Endodermal cell (in vitro differentiated cells): ENCODE measurements around the gene MTHFD1L. TPM values are rescaled to one million over a fixed set of nuclear protein-coding genes. Genes with fewer than 3 reads are reported as not detected.

Experiments used
- DNase-seq: peaks from one replicate; pipeline ENCODE4 v3.0.0-alpha.2; 2017
- H3K27ac ChIP-seq: 2 replicates; pipeline ENCODE4 v1.5.1; 2013; ENCODE audit warnings: mild to moderate bottlenecking, low read depth, low read length, moderate library complexity
- H3K27me3 ChIP-seq: 2 replicates; pipeline ENCODE4 v1.6.1; 2013; ENCODE audit warnings: mild to moderate bottlenecking, low read length, moderate library complexity; ENCODE audit not compliant: insufficient read depth, control insufficient read depth, poor library complexity, severe bottlenecking
- H3K36me3 ChIP-seq: 2 replicates; pipeline ENCODE4 v1.7.0; 2013; ENCODE audit warnings: mild to moderate bottlenecking, low read length, moderate library complexity; ENCODE audit not compliant: control insufficient read depth, insufficient read depth
- H3K4me1 ChIP-seq: one replicate; pipeline ENCODE4 v1.7.0; 2013; ENCODE audit warnings: low read length; ENCODE audit not compliant: control insufficient read depth, insufficient read depth
- H3K4me3 ChIP-seq: 2 replicates; pipeline ENCODE4 v1.5.1; 2013; ENCODE audit warnings: mild to moderate bottlenecking, low read length, moderate library complexity
- H3K9ac ChIP-seq: 2 replicates; pipeline ENCODE4 v1.6.1; 2013; ENCODE audit warnings: mild to moderate bottlenecking, low read length, moderate library complexity; ENCODE audit not compliant: poor library complexity, severe bottlenecking; ENCODE audit errors: extremely low read depth
- H3K9me3 ChIP-seq: 2 replicates; pipeline ENCODE4 v1.6.1; 2013; ENCODE audit warnings: mild to moderate bottlenecking, low read length, moderate library complexity; ENCODE audit not compliant: control insufficient read depth
- H3K27ac Mint-ChIP-seq: 2 replicates; pipeline ENCODE4 v1.8.0; 2020; ENCODE audit warnings: mixed read lengths
- H3K27me3 Mint-ChIP-seq: 2 replicates; pipeline ENCODE4 v1.8.0; 2021; ENCODE audit warnings: mild to moderate bottlenecking, mixed read lengths; ENCODE audit not compliant: insufficient read depth
- H3K36me3 Mint-ChIP-seq: 2 replicates; pipeline ENCODE4 v1.8.0; 2020; ENCODE audit warnings: low read depth, mixed read lengths
- H3K4me1 Mint-ChIP-seq: 2 replicates; pipeline ENCODE4 v1.8.0; 2020; ENCODE audit warnings: mixed read lengths
- H3K4me3 Mint-ChIP-seq: 2 replicates; pipeline ENCODE4 v1.8.0; 2020; ENCODE audit warnings: mild to moderate bottlenecking, moderate library complexity, mixed read lengths
- H3K9me3 Mint-ChIP-seq: 2 replicates; pipeline ENCODE4 v1.8.0; 2020; ENCODE audit warnings: mild to moderate bottlenecking, mixed read lengths
- CTCF ChIP-seq: fragments of 200-600 bp; sonication (generic); conservative IDR thresholded peaks from 2 replicates; pipeline ENCODE4 v1.5.0; 2021; ENCODE audit warnings: antibody characterized with exemption, mild to moderate bottlenecking
- WGBS, 2 experiments: methylation state at CpG; one replicate each; pipeline versions ENCODE4 v1.1.5 to v1.1.7; 2013; ENCODE audit warnings: missing lambda C conversion rate in 2 of 2, mixed read lengths in 1 of 2; ENCODE audit not compliant: insufficient coverage in 1 of 2, insufficient read length in 1 of 2; 5-methylcytosine and 5-hydroxymethylcytosine counted together
- total RNA-seq, 2 donors: library from RNA; stranded (reverse); fragmentation: NEBNext Ultra II Directional in 1 of 2; extraction: Animal tissue kit (Norgen Biotek cat#: 25700) in 1 of 2; gene quantifications; 2 replicates in 1 of 2; 3 replicates in 1 of 2; pipeline ENCODE4 v1.2.1, GENCODE V29; 2021

The MTHFD1L gene
- total RNA-seq, 2 donors from 2014 or later, result 70.2 to 72.6 TPM

- TF ChIP-seq CTCF, result no peak
- Mint-ChIP-seq H3K27me3 (no peaks in the 10 kb centered on the region), H3K4me1 (peaks cover 15% of the 10 kb centered on the region), H3K4me3 (no peak overlapping the region), H3K27ac (no peak overlapping the region), H3K9me3 (no peaks in the 10 kb centered on the region), H3K36me3 (peaks cover 8% of the 10 kb centered on the region)
- Histone ChIP-seq H3K27me3 (no peaks in the 10 kb centered on the region), H3K9ac (no peak overlapping the region), H3K27ac (no peak overlapping the region), H3K9me3 (no peaks in the 10 kb centered on the region), H3K36me3 (peaks cover 18% of the 10 kb centered on the region), H3K4me3 (no peak overlapping the region), H3K4me1 (peaks cover 6% of the 10 kb centered on the region)
- no peak for DNase-seq
- WGBS, 2 experiments, result 96 to 97% methylated on average over 10 to 13 of the region's 13 CpGs
These were observed 140.6 kb downstream of the MTHFD1L start for GRCh38 chr6:151005896-151006632.

GRCh38 chr6:151007076-151007475, 141.6 kb downstream of the MTHFD1L start:
- no peak overlapping the region for H3K9ac ChIP-seq
- WGBS, 2 experiments, result 87 to 88% methylated on average over 1 to 3 of the region's 3 CpGs
- Mint-ChIP-seq H3K36me3 (peaks cover 10% of the 10 kb centered on the region), H3K27ac (no peak overlapping the region), H3K4me3 (no peak overlapping the region), H3K4me1 (peaks cover 15% of the 10 kb centered on the region), H3K9me3 (no peaks in the 10 kb centered on the region), H3K27me3 (no peaks in the 10 kb centered on the region)
- no peak overlapping the region for H3K27ac ChIP-seq
- H3K36me3 ChIP-seq, result peaks cover 23% of the 10 kb centered on the region
- DNase-seq, result no peak
- no peak for TF ChIP-seq CTCF
- no peak overlapping the region for H3K4me3 ChIP-seq
- no peaks in the 10 kb centered on the region for H3K27me3 ChIP-seq
- H3K4me1 ChIP-seq, result peaks cover 6% of the 10 kb centered on the region
- no peaks in the 10 kb centered on the region for H3K9me3 ChIP-seq

- Histone ChIP-seq H3K27ac (no peak overlapping the region), H3K4me3 (no peak overlapping the region), H3K9me3 (no peaks in the 10 kb centered on the region), H3K9ac (no peak overlapping the region), H3K36me3 (peaks cover 30% of the 10 kb centered on the region), H3K4me1 (peaks cover 6% of the 10 kb centered on the region), H3K27me3 (no peaks in the 10 kb centered on the region)
- Mint-ChIP-seq H3K4me1 (peaks cover 15% of the 10 kb centered on the region), H3K27ac (no peak overlapping the region), H3K9me3 (no peaks in the 10 kb centered on the region), H3K36me3 (peaks cover 9% of the 10 kb centered on the region), H3K27me3 (no peaks in the 10 kb centered on the region), H3K4me3 (no peak overlapping the region)
- DNase-seq, result no peak
- 93% methylated on average over 4 of the region's 4 CpGs; no CpG with 5 or more reads in 1 of the 2 experiments for WGBS, 2 experiments
- TF ChIP-seq CTCF, result no peak
These were observed 142.4 kb downstream of the MTHFD1L start for GRCh38 chr6:151007922-151008321.
